WERI-Rb-1 (cell line): Measurements from ENCODE around the gene LRRC4C.

Experiments
- DNase-seq: peaks from one replicate; pipeline ENCODE4 v3.0.0-alpha.2; 2020
- H3K27ac ChIP-seq: fragments of 250-450 bp; sonication (Bioruptor Pico); 2 replicates; pipeline ENCODE4 v1.5.1; 2020; ENCODE audit warnings: mild to moderate bottlenecking, moderate library complexity
- H3K27me3 ChIP-seq: fragments of 250-450 bp; sonication (Bioruptor Pico); 2 replicates; pipeline ENCODE4 v1.5.1; 2021; ENCODE audit warnings: mild to moderate bottlenecking, low read depth, moderate library complexity; ENCODE audit not compliant: insufficient read depth, severe bottlenecking
- H3K36me3 ChIP-seq: fragments of 250-450 bp; sonication (Bioruptor Pico); 2 replicates; pipeline ENCODE4 v1.5.1; 2020; ENCODE audit warnings: mild to moderate bottlenecking, moderate library complexity
- H3K4me3 ChIP-seq: 2 replicates; pipeline ENCODE4 v1.5.1; 2011; ENCODE audit warnings: low read depth, mild to moderate bottlenecking, control low read depth, low read length
- H3K9me3 ChIP-seq: fragments of 250-450 bp; sonication (Bioruptor Pico); 2 replicates; pipeline ENCODE4 v1.5.1; 2021; ENCODE audit warnings: mild to moderate bottlenecking, moderate library complexity; ENCODE audit not compliant: severe bottlenecking
- TF ChIP-seq, protein P1 (sequence below): IDR thresholded peaks from 2 replicates; pipeline ENCODE4 v1.5.1; 2011; ENCODE audit warnings: low read depth, mild to moderate bottlenecking, control low read depth, inconsistent platforms, low read length

Gene LRRC4C

DNA sequence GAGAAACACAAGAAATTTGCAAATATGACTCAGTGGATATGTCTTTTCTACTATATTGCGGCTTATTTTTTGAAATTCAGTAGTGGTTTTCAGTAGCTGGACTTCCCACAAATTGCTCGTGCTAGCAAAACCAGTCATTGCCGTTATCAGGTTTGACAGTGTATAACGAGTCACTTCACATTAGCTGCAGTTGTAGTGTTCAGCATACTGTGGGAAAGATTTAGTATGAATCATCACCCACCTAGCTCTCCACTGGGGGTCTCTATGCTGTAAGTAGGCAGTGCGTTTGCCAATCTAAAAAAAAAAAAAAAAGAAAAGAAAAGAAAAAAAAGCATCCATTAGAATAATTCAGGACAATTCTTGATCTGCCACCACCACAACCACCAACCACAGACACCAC, 1318.9 kb downstream of the LRRC4C start:
- H3K27me3 ChIP-seq: peaks cover 22% of the 10 kb centered on the region
- no peaks in the 10 kb centered on the region for H3K36me3 ChIP-seq
- no peak overlapping the region for H3K4me3 ChIP-seq
- TF ChIP-seq, protein P1, sequence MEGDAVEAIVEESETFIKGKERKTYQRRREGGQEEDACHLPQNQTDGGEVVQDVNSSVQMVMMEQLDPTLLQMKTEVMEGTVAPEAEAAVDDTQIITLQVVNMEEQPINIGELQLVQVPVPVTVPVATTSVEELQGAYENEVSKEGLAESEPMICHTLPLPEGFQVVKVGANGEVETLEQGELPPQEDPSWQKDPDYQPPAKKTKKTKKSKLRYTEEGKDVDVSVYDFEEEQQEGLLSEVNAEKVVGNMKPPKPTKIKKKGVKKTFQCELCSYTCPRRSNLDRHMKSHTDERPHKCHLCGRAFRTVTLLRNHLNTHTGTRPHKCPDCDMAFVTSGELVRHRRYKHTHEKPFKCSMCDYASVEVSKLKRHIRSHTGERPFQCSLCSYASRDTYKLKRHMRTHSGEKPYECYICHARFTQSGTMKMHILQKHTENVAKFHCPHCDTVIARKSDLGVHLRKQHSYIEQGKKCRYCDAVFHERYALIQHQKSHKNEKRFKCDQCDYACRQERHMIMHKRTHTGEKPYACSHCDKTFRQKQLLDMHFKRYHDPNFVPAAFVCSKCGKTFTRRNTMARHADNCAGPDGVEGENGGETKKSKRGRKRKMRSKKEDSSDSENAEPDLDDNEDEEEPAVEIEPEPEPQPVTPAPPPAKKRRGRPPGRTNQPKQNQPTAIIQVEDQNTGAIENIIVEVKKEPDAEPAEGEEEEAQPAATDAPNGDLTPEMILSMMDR: no peak
- H3K9me3 ChIP-seq: no peaks in the 10 kb centered on the region
- DNase-seq: no peak
- no peak overlapping the region for H3K27ac ChIP-seq

GRCh38 chr11:40139536-40139935, 1319.9 kb downstream of the LRRC4C start:
- TF ChIP-seq, protein P1: no peak
- Histone ChIP-seq H3K27ac (no peak overlapping the region), H3K9me3 (no peaks in the 10 kb centered on the region), H3K4me3 (no peak overlapping the region), H3K27me3 (peaks cover 17% of the 10 kb centered on the region), H3K36me3 (no peaks in the 10 kb centered on the region)
- no peak for DNase-seq

DNA sequence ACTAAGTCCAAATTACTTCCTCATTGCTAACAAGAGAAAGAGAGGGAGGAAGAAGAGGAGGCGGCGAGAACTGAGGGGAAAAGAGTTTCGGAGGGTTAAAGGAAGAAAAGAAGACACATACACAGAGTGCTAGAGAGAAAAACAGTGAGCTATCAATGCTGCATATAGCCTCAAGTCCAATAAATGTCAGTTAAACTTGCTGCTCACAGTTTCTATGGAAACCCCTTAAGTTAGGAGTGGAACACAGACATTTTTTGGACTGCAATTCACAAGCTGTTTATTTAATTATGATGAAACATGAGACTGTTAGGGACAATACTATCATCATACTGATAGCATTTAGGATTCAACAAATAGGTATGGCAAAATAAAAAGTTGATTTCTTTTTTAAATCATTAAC, 1320.4 kb downstream of the LRRC4C start:
- H3K36me3 ChIP-seq: no peaks in the 10 kb centered on the region
- no peak for DNase-seq
- H3K4me3 ChIP-seq: no peak overlapping the region
- no peak overlapping the region for H3K27ac ChIP-seq
- TF ChIP-seq, protein P1: no peak
- H3K9me3 ChIP-seq: no peaks in the 10 kb centered on the region
- peaks cover 18% of the 10 kb centered on the region for H3K27me3 ChIP-seq

- H3K4me3 ChIP-seq: no peak overlapping the region
- no peaks in the 10 kb centered on the region for H3K9me3 ChIP-seq
- H3K27me3 ChIP-seq: peaks cover 32% of the 10 kb centered on the region
- TF ChIP-seq, protein P1: no peak
- no peak for DNase-seq
- H3K36me3 ChIP-seq: no peaks in the 10 kb centered on the region
- no peak overlapping the region for H3K27ac ChIP-seq
Observed at GRCh38 chr11:40134820-40135570, 1324.5 kb downstream of the LRRC4C start.

- no peak for DNase-seq
- H3K27ac ChIP-seq: no peak overlapping the region
- H3K36me3 ChIP-seq: no peaks in the 10 kb centered on the region
- no peaks in the 10 kb centered on the region for H3K9me3 ChIP-seq
- TF ChIP-seq, protein P1: no peak
- H3K27me3 ChIP-seq: peaks cover 42% of the 10 kb centered on the region
- H3K4me3 ChIP-seq: no peak overlapping the region
Observed at GRCh38 chr11:40133498-40133897, 1326.0 kb downstream of the LRRC4C start.

- Histone ChIP-seq H3K4me3 (no peak overlapping the region), H3K36me3 (no peaks in the 10 kb centered on the region), H3K27me3 (peaks cover 44% of the 10 kb centered on the region), H3K9me3 (no peaks in the 10 kb centered on the region), H3K27ac (no peak overlapping the region)
- no peak for DNase-seq
- TF ChIP-seq, protein P1: no peak
Observed at GRCh38 chr11:40132912-40133311, 1326.5 kb downstream of the LRRC4C start.
